MG63 (cell line): ENCODE measurements around the gene TOX3. TPM values are rescaled to one million over a fixed set of nuclear protein-coding genes. Genes with fewer than 3 reads are reported as not detected.

Source experiments
- DNase-seq: peaks from one replicate; pipeline ENCODE4 v3.0.0-alpha.2; 2020
- H3K27me3 ChIP-seq: fragments of 250-450 bp; sonication (Bioruptor Pico); 2 replicates; pipeline ENCODE4 v1.5.1; 2020; ENCODE audit warnings: mild to moderate bottlenecking, moderate library complexity
- H3K36me3 ChIP-seq: fragments of 250-450 bp; sonication (Bioruptor Pico); 2 replicates; pipeline ENCODE4 v1.5.1; 2020; ENCODE audit warnings: mild to moderate bottlenecking, moderate library complexity
- H3K4me3 ChIP-seq: fragments of 250-450 bp; sonication (Bioruptor Pico); 2 replicates; pipeline ENCODE4 v1.5.1; 2020; ENCODE audit warnings: mild to moderate bottlenecking, moderate library complexity
- H3K9me3 ChIP-seq: fragments of 250-450 bp; sonication (Bioruptor Pico); 2 replicates; pipeline ENCODE4 v1.5.1; 2020; ENCODE audit warnings: mild to moderate bottlenecking, moderate library complexity
- total RNA-seq: library from RNA; depleted of rRNA; stranded (reverse); fragments of >200 nt; shearing (Covaris generic); gene quantifications from 2 replicates; pipeline ENCODE4 v1.2.3, GENCODE V29; 2014; ENCODE audit warnings: low replicate concordance

TOX3 gene
- total RNA-seq, 1 experiment from 2014 or later, result not detected

GRCh38 chr16:52569701-52570100, 22.8 kb upstream of the TOX3 start:
- Histone ChIP-seq H3K4me3 (no peak overlapping the region), H3K9me3 (no peaks in the 10 kb centered on the region), H3K36me3 (no peaks in the 10 kb centered on the region), H3K27me3 (peaks cover 2% of the 10 kb centered on the region; the same call in 1 of the 2 replicates)
- DNase-seq, result no peak

- Histone ChIP-seq H3K36me3 (no peaks in the 10 kb centered on the region), H3K27me3 (no peaks in the 10 kb centered on the region; the same call in 1 of the 2 replicates), H3K4me3 (no peak overlapping the region), H3K9me3 (no peaks in the 10 kb centered on the region)
- no peak for DNase-seq
Measured at GRCh38 chr16:52568983-52569690, 22.2 kb upstream of the TOX3 start.

- no peaks in the 10 kb centered on the region for H3K36me3 ChIP-seq
- H3K27me3 ChIP-seq, result no peaks in the 10 kb centered on the region; the same call in 1 of the 2 replicates
- H3K9me3 ChIP-seq, result no peaks in the 10 kb centered on the region
- no peak for DNase-seq
- no peak overlapping the region for H3K4me3 ChIP-seq
Measured at GRCh38 chr16:52568495-52568894, 21.6 kb upstream of the TOX3 start.

- DNase-seq, result no peak
- Histone ChIP-seq H3K27me3 (no peaks in the 10 kb centered on the region; the same call in 1 of the 2 replicates), H3K9me3 (no peaks in the 10 kb centered on the region), H3K36me3 (no peaks in the 10 kb centered on the region), H3K4me3 (no peak overlapping the region)
Measured at GRCh38 chr16:52567193-52567592, 20.2 kb upstream of the TOX3 start.

- Histone ChIP-seq H3K36me3 (no peaks in the 10 kb centered on the region), H3K27me3 (peaks cover 6% of the 10 kb centered on the region; the same call in 1 of the 2 replicates), H3K9me3 (no peaks in the 10 kb centered on the region), H3K4me3 (no peak overlapping the region)
- no peak for DNase-seq
Measured at GRCh38 chr16:52563767-52564611, 17.0 kb upstream of the TOX3 start.

GRCh38 chr16:52562770-52563169, 15.8 kb upstream of the TOX3 start:
- no peaks in the 10 kb centered on the region for H3K36me3 ChIP-seq
- H3K27me3 ChIP-seq, result peaks cover 7% of the 10 kb centered on the region; the same call in 1 of the 2 replicates
- DNase-seq, result no peak
- no peak overlapping the region for H3K4me3 ChIP-seq
- no peaks in the 10 kb centered on the region for H3K9me3 ChIP-seq

GRCh38 chr16:52561910-52562741, 15.2 kb upstream of the TOX3 start:
- Histone ChIP-seq H3K27me3 (peaks cover 7% of the 10 kb centered on the region; the same call in 1 of the 2 replicates), H3K4me3 (no peak overlapping the region), H3K9me3 (no peaks in the 10 kb centered on the region), H3K36me3 (no peaks in the 10 kb centered on the region)
- DNase-seq, result no peak

GRCh38 chr16:52558448-52558847, 11.5 kb upstream of the TOX3 start:
- Histone ChIP-seq H3K4me3 (no peak overlapping the region), H3K36me3 (no peaks in the 10 kb centered on the region), H3K27me3 (peaks cover 14% of the 10 kb centered on the region), H3K9me3 (no peaks in the 10 kb centered on the region)
- no peak for DNase-seq

- DNase-seq, result no peak
- H3K9me3 ChIP-seq, result no peaks in the 10 kb centered on the region
- H3K4me3 ChIP-seq, result no peak overlapping the region
Measured at GRCh38 chr16:52557236-52557635, 10.3 kb upstream of the TOX3 start.

GRCh38 chr16:52556083-52556482, 9.1 kb upstream of the TOX3 start:
- H3K36me3 ChIP-seq, result no peaks in the 10 kb centered on the region
- DNase-seq, result no peak
- H3K4me3 ChIP-seq, result no peak overlapping the region
- H3K27me3 ChIP-seq, result peaks cover 21% of the 10 kb centered on the region
- no peaks in the 10 kb centered on the region for H3K9me3 ChIP-seq

More at GRCh38 chr16:52557236-52557635, 10.3 kb upstream of the TOX3 start:
- H3K36me3 ChIP-seq, result no peaks in the 10 kb centered on the region
- peaks cover 14% of the 10 kb centered on the region for H3K27me3 ChIP-seq

- no peak for DNase-seq
- no peak overlapping the region for H3K4me3 ChIP-seq
- peaks cover 26% of the 10 kb centered on the region for H3K27me3 ChIP-seq
- no peaks in the 10 kb centered on the region for H3K9me3 ChIP-seq
- H3K36me3 ChIP-seq, result no peaks in the 10 kb centered on the region
Measured at GRCh38 chr16:52555572-52555971, 8.6 kb upstream of the TOX3 start.

GRCh38 chr16:52554334-52554733, 7.4 kb upstream of the TOX3 start:
- Histone ChIP-seq H3K36me3 (no peaks in the 10 kb centered on the region), H3K27me3 (peaks cover 34% of the 10 kb centered on the region), H3K9me3 (no peaks in the 10 kb centered on the region), H3K4me3 (no peak overlapping the region)
- no peak for DNase-seq

GRCh38 chr16:52553322-52553721, 6.4 kb upstream of the TOX3 start:
- Histone ChIP-seq H3K27me3 (peaks cover 38% of the 10 kb centered on the region), H3K36me3 (no peaks in the 10 kb centered on the region), H3K9me3 (no peaks in the 10 kb centered on the region), H3K4me3 (no peak overlapping the region)
- DNase-seq, result no peak

GRCh38 chr16:52552643-52553042, 5.7 kb upstream of the TOX3 start:
- no peak for DNase-seq
- Histone ChIP-seq H3K9me3 (no peaks in the 10 kb centered on the region), H3K27me3 (peaks cover 45% of the 10 kb centered on the region), H3K4me3 (no peak overlapping the region), H3K36me3 (no peaks in the 10 kb centered on the region)

GRCh38 chr16:52549011-52549692, 2.2 kb upstream of the TOX3 start:
- H3K9me3 ChIP-seq, result no peaks in the 10 kb centered on the region
- no peak overlapping the region for H3K4me3 ChIP-seq
- peaks cover 67% of the 10 kb centered on the region for H3K27me3 ChIP-seq
- no peak for DNase-seq
- H3K36me3 ChIP-seq, result no peaks in the 10 kb centered on the region

GRCh38 chr16:52548261-52549010, 1.5 kb upstream of the TOX3 start:
- Histone ChIP-seq H3K4me3 (no peak overlapping the region), H3K27me3 (peaks cover 68% of the 10 kb centered on the region), H3K9me3 (no peaks in the 10 kb centered on the region), H3K36me3 (no peaks in the 10 kb centered on the region)
- DNase-seq, result no peak
